GM18520 (cell line): ENCODE results near the gene NEUROD4.

Experiments
- ATAC-seq: cut with Tn5 transposase; IDR thresholded peaks from one replicate; pipeline ENCODE4 v1.9.1; 2021; ENCODE audit not compliant: unreplicated experiment

Gene NEUROD4

DNA sequence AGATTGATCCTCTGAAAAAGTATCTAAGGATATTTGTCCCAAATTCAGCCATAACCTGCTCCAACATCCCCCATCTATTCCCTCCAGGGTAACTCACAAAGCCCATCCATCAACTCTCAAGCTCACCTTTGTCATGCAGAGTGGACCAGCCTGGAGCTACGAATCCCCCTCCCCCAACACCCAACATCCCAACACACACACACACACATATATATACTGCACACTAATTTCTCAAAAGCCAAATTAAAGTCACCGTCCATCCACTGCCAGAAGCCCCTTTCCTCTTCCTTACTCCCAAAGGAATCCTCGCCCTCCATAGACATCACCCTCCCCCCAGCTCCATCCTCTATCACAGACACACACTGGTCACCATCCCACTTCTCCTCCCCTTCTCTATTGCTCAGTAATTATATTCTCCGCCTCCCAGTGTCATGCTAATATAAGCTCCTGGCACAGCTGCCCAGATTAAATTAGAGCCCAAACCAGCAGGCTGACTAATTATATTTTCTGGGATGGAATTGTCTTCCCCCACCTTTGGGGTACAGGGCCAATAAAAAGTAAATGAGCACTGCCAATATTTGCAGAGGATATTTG lies 21.7 kb upstream of the NEUROD4 start:
- no peak for ATAC-seq

DNA sequence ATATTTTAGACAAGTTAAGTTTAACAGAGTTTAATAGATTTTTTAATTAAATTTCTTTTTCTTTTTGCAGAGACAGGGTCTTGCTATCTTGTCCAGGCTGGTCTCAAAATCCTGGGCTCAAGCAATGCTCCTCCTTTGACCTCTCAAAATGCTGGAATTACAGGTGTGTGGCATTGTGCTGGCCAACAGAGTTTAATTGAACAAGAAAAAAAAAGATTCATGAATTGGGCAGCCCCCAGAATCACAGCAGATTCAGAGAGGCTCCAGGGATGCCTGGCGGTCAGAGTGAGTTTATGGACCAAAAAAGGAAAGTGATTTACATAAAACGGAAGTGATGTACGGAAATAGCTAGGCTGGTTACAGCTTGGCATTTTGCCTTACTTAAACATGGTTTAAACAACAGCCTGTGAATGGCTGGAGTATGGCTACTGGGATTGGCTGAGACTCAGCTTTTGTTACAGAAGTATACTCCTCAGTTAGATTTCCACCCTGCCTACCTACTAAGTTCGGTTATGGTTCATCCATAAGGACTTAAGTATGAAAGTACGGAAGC lies 20.7 kb upstream of the NEUROD4 start:
- no peak for ATAC-seq

DNA sequence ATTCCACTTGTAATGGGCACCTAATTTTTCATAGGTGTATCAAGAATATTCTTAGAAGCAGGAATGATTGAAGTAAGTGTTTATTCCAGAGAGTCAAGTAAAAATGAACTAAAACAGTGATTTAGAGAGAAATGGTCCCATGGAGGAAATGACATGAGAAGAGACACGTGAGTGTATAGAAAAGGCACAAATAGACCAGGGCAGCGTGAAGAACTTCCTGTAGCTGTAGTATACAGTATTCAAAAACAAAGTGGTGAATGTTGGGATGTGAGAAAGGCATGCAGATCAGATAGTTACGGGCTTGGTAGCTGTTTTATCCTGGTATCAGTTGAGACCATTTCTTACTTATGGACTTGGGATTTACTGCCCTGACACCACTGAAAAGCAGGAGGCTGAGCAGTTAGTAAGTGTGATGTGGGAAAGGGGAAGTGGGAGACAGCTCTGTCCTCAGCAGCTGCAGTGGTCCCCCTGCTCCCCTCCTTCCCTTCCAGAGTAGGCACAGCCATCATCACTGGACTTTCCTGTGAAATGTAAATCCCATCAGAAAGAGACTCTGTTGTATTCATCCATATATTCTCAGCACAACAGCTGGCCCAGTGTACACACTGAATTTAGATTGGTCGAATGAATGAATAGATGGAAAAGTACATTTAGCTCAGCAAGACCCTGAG lies 18.4 kb upstream of the NEUROD4 start:
- ATAC-seq = no peak

DNA sequence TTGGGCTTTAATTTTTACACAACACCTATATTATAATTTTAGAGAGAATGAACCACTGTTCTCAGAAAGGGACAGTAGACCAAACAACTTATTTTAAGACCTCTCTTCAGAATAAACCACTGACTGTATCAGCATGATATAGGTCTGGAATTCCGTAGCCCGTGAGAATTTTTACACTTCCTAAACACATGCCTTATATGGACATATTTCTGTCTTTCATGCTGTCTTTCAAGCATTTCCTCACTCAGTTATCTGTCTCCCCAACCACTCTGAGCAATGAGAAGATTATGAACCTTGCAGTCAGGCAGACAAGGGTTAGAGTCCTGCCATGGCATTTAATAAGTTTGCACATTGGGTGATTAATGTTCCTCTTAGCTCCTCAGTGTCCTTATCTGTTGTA lies 17.4 kb upstream of the NEUROD4 start:
- ATAC-seq = no peak

DNA sequence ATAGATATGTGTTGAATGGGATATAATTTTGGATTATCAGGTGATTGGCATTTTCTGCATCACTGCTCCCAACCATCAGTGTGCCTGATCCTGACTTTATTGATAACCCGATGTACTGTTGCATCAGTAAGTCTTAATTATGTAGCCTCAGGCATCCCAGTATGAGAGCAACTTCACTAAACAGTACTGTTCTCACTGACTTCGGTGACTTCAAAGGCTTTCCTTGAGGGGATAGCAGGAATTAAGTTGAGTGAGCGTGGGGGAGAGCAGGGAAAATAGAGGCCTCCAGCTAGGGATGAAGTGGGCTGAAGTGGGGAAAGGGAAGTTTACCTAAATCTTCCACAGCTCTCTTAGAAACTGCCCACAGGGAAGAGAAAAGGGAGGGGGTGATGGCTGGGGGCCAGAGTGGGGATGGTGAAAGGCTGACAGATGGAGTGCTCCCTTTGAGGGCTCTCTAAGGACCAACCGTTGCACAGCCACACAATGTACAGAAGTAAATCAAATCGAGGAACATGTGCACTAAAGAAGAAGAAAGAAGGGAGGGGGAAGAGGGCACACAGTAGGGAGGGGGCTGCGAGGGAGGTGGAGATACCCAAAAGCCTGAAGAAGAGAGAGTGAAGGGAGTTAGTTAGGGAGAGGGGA lies 10.7 kb upstream of the NEUROD4 start:
- no peak for ATAC-seq

DNA sequence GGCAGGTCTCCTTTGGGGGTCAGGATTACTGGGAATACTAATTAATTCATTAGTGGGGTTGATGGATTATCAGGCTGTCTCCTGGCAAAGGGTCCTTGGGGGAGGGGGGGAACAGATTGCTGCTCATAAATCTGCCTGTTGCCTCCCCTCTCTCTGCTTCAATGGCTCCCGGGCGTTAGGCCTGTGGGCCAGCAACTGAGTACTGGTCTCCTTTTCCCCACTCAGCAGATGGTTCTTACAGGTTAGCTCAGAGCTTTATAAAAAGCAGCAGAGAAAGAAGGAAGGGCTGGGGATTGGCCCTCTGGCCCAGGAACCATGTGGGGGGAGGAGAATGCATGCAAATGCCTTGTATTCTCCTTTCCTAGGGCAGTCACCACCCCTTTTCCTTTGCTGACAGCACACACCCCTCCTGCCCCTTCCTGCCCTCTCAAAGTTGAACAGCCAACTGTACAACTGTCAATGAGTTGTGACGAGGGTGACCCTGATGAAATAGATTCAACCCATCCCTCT lies 2.3 kb upstream of the NEUROD4 start:
- no peak for ATAC-seq

DNA sequence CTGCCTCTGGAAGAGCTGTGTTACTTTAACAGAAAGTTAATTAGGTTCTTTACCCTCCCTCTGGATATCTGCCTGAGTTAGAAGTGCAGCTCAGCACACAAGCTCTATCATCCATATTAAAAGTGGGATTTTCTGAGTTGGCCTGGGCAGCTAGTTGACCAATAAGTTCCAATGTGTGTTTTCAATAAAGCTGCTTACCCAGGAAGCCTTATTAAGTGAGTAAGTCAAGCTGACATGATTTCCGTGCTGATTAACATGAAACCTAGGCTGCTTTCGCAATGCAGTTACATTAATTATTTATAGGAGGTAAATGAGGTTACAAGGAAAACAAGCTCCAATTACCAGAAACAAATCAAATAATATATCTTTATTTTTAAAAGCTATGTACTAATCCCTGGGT lies 4.8 kb downstream of the NEUROD4 start:
- no peak for ATAC-seq

DNA sequence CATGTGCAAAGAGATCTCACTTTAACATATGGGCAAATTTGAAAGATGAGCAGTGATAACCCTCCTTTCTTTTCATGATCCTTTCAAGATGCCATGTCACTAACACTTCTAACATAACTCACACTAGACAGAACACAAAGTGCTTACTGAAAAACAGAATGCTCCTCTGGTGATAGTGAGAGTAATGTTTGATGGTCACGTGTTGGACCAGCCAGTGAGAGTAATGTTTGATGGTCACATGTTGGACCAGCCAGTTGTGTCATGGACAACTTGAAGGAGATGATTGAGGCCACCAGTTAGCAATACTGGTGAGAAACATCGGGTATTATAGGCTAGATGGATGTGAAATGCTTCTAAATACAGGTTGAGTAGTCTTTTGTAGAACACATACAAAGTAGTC lies 5.7 kb downstream of the NEUROD4 start:
- no peak for ATAC-seq

DNA sequence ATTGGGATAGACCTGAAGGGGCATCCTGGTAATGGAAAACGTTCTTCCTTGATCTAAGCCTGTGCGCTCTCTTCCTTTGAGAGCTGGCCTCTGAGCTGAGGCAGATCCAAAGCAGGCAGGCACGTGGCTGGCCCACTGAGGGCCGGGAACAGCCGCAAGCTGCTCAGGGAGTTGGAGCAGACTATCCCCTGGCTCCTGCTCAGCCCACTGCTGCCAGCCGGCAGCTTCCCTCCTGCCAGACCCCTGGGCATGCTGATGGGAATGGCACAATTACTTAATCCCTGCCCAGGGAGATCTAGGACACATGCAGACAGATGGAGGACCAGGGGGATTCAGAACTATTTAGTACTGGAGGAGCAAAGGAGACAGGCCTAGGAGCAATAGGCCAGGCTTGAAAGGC lies 14.4 kb downstream of the NEUROD4 start:
- ATAC-seq = no peak

DNA sequence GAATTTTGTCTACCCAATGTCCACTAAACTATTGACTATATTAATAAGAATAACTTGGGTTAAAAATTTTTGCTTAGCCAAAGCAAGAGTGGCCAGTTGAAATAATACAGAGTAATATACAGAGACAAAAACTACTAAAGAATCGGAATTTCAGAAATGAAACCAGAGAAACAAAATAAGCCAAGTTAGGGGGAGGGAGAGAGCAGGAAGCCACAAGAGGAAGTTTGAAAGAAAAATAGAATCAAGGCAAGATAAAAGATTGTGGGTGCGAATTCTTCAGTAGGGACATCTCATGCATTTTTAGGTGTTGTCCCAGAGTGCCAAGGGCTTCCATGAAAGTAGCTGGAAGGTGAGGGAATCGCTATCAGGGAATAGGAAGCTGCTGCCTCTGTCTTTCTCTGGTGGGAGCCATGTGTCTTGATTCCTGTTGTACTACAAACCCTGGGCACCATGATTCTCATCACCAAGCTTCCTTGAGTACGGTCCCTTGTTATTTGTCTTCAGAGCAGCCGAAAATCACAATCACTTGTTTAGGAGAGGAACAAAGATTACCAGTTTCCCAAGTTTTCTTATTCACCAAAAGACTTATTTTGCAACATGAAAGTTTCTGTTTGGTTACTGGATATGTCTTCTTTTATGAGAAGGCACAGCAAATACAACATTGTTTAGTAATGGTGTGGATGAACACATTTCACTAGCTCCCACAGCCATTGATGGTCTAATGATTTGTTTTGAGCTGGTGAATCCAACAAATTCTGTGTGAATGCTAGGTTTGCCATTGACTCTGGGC lies 16.7 kb downstream of the NEUROD4 start:
- ATAC-seq = no peak

DNA sequence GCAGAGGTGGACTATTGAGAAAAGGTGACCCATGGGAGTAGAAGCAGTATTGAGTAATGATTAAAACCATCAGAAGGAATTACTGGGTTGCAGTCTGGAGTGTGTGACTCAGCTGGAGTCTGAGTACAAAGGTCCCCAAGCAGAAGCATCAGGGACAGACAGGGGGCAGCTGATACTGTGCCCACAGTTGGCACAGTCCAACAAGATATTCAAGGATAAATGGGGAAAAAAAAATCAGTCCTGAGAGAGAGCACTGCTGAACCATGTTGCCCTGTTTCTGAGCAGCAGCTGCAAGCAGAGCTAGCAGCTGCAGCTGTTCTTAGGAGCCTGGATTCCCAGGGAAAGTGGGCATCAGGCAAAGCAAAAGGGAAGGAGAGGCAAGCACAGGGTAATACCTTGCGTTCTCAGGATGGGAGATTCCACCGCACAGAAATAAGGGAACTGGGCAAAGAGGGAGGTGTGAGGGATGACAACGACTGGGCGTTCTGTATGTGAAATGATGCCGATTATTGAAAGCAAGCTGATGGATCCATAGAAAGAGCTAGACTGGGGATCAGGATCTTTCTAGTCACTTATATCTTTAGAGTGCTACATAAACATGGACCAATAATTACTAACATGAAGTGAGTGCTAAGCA lies 17.7 kb downstream of the NEUROD4 start:
- ATAC-seq = no peak

DNA sequence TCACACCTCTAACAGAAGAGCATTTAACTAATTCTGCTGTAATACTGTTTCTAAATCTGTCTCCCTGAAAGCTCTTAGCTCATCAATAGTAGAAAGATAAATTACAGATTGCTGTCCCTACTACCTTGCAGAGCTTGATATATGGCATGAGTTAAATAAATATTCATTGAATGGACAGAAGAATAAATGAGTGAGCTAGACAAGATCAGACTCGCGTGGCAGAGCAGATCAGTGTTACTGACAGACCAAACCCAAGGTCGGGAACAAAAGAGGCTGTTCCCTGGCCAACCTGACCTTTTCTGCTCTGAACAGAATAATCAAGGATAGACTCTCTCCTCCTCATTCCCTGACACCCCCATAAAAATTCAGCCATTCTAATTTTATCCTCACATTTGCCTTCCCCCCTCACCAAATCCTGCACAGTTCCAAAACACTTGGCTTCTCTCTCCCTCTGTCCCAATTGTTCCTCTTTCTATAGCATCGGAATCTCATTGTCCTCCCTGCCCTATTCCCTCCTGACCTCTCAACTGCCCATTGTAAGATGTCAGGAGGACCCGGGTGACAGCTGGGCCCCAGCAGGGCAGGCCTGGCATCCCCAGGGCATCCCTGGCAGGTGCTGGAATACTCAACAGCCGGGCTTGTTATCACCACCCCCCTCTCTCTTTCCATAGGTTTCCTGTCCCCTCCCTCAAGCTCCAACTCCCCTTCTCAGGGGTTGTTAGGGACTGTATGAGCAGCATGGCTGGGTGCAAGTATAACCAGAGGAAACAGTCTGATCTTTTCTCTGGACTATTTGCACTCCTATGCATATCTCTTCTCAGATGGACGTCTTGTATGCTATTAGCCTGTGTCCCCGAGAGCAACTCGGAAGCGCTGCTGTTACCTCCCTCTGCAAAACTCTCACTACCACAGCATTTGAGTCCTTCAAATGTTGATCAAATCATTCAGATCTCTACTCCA lies 19.9 kb downstream of the NEUROD4 start:
- ATAC-seq = no peak

DNA sequence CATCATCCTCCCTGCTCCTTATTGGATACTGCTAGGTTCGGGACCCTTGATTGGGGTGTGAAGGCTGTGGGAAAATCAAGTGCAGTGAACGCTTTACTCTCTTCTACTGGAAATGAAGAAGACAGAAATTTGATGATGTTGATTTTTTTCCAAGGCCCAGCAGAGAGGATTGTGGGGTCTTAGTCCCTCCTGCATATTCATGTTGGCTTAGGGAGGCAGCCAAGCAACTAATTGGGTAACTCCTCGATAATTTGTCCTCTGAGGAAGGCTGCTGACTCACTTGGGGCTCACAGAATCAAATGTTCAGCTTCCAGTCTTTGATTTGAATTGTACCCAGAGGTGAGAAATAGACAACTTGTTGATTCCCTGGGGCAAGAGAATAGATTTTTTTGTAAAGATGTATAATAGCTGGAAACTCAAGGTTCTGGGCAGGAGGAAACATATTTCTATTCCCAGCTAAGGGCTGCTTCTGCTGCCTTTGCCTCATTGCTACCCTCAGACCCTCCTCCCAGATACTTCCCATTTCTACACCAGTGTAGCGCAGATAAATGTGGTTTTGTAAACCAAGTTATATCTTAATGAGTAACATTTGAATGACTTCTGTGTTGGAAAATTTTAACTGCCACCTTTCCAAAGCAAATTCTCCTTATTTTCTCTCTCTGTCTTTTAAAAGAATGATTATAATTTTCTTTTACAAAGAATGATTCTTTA lies 21.7 kb downstream of the NEUROD4 start:
- no peak for ATAC-seq

DNA sequence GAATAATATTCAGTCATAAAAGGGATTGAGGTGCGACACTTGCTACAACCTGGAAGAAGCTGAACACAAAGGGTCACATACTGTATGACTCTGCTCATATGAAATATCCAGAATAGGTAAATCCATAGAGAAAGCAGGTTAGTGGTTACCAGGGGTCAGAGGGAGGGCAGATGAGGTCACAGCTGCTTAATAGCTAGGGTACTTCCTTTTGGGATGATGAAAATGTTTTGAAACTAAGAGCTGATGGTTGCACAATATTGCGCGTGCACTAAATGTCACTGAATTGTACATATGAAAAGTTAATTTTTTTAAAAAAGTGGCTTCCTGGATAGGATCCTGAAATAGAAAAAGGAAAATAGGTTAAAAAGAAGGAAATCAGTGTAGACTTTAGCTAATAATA lies 23.8 kb downstream of the NEUROD4 start:
- no peak for ATAC-seq

DNA sequence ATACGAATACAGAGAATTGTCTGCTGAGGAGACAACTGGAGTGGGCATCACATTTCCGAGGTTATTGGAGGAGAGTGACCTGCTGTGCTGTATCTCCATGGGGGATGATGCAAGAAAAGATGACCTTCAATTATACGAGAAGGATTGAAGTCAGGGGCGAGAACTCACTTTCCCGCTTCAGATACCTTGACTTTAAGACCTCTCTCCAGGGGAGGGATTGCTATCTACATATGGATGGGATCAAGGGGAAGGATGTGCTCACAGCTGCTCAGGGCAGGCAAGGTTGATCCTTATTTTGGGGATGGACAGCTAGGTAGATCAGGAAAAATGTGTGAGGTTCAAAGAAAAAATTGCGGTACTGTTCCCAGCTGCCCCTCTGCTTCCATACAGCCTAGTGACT lies 24.4 kb downstream of the NEUROD4 start:
- no peak for ATAC-seq

DNA sequence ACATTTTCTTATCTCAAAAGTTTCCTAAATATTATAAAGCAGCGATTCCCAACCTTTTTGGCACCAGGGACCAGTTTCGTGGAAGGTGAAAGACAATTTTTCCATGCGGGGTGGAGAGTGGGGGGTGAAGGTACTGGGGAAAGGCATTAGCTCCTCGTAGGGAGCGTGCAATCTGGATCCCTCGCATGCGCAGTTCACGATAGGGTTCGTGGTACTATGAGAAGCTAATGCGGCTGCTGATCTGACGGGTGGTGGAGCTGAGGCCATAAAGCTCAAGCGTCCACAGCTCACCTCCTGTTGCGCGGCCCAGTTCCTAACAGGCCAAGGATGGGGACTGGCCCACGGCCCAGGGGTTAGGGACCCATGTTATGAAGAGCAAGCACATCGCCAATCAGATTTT lies 29.9 kb downstream of the NEUROD4 start:
- no peak for ATAC-seq

DNA sequence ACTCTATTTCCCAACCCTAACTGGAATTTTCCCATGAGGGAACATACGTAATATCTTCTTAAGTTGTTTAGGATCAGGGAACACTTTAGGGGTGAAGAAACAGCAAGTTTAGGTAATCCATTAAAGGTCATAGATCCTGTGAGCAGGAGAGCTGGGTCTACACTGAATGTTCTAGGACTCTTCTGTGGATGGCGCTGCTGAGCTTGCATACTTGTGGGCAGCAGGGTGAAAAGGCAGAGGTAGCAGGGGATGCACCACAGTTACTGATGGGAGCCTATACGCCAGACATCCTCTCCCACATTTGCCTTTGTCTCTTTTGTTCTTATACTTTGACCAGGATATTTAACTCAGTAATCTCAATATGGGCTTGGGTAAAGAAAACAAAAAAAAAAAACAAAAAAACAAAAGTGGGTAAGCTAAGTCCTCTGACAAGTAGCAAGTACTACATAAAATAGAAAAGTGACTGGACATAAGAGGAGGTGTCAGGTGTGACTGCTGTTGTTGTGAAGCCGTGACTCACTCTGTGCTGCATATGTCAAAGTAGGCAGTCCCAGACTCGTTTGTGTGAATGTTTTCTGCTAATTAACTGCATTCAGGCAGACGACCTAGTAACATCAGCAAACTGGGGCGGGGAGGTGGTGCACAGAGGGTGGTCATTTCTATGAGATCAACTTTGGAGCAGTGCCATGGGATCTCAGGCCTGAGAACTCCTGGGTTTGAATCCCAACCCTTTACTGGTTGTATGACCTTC lies 31.6 kb downstream of the NEUROD4 start:
- no peak for ATAC-seq

DNA sequence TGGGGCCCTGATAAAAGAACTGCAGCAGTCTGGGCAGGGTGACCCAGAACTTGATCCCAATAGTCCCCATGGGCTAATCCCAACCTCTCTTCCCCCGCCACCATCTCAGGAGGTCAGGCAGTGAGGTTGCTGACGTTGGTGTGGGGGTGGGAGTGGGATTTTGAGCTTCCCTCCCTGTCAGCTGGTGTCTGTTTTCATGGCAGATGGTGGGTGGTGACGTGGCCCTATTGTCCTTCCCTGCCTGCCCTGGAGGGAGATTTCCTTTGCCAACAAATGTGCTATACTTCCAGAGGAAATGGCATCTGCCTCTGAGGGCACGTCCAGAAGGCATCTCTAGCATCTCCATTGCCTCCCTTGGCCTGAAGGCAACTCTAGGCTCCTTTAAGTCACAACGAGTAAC lies 37.7 kb downstream of the NEUROD4 start:
- no peak for ATAC-seq
